Nephron progenitor cell (in vitro differentiated cells): ENCODE measurements around the gene KRT86.

Experiments used
- DNase-seq: peaks from one replicate; pipeline ENCODE4 v3.0.0; 2021
- H3K27ac Mint-ChIP-seq: 2 replicates; pipeline ENCODE4 v1.8.0; 2021; ENCODE audit warnings: mild to moderate bottlenecking, moderate library complexity, mixed read lengths
- H3K27me3 Mint-ChIP-seq: 2 replicates; pipeline ENCODE4 v1.8.0; 2021; ENCODE audit warnings: mild to moderate bottlenecking, low read depth, mixed read lengths; ENCODE audit not compliant: poor library complexity
- H3K36me3 Mint-ChIP-seq: 2 replicates; pipeline ENCODE4 v1.8.0; 2021; ENCODE audit warnings: low read depth, mixed read lengths
- H3K4me1 Mint-ChIP-seq: 2 replicates; pipeline ENCODE4 v1.8.0; 2021; ENCODE audit warnings: mixed read lengths
- H3K4me3 Mint-ChIP-seq: 2 replicates; pipeline ENCODE4 v1.8.0; 2021; ENCODE audit warnings: mild to moderate bottlenecking, moderate library complexity, mixed read lengths
- H3K9me3 Mint-ChIP-seq: 2 replicates; pipeline ENCODE4 v1.8.0; 2021; ENCODE audit warnings: mild to moderate bottlenecking, moderate library complexity, mixed read lengths
- CTCF ChIP-seq: fragments of 200-600 bp; sonication (generic); IDR thresholded peaks from 2 replicates; pipeline ENCODE4 v1.5.0; 2021; ENCODE audit warnings: antibody characterized with exemption

KRT86 gene

GRCh38 chr12:52305921-52306705, 31.7 kb downstream of the KRT86 start:
- H3K27me3 Mint-ChIP-seq, result peaks cover 56% of the 10 kb centered on the region
- DNase-seq, result no peak
- H3K9me3 Mint-ChIP-seq, result no peaks in the 10 kb centered on the region
- peak; percentile 35 for TF ChIP-seq CTCF
- no peak overlapping the region for H3K4me3 Mint-ChIP-seq
- H3K36me3 Mint-ChIP-seq, result no peaks in the 10 kb centered on the region
- peaks cover 13% of the 10 kb centered on the region for H3K4me1 Mint-ChIP-seq
- H3K27ac Mint-ChIP-seq, result no peak overlapping the region

- Mint-ChIP-seq H3K27ac (no peak overlapping the region), H3K9me3 (no peaks in the 10 kb centered on the region), H3K4me1 (peaks cover 13% of the 10 kb centered on the region), H3K4me3 (no peak overlapping the region), H3K27me3 (peaks cover 57% of the 10 kb centered on the region), H3K36me3 (no peaks in the 10 kb centered on the region)
- TF ChIP-seq CTCF, result no peak
- DNase-seq, result no peak
Observed at GRCh38 chr12:52306731-52307130, 32.3 kb downstream of the KRT86 start.

DNA sequence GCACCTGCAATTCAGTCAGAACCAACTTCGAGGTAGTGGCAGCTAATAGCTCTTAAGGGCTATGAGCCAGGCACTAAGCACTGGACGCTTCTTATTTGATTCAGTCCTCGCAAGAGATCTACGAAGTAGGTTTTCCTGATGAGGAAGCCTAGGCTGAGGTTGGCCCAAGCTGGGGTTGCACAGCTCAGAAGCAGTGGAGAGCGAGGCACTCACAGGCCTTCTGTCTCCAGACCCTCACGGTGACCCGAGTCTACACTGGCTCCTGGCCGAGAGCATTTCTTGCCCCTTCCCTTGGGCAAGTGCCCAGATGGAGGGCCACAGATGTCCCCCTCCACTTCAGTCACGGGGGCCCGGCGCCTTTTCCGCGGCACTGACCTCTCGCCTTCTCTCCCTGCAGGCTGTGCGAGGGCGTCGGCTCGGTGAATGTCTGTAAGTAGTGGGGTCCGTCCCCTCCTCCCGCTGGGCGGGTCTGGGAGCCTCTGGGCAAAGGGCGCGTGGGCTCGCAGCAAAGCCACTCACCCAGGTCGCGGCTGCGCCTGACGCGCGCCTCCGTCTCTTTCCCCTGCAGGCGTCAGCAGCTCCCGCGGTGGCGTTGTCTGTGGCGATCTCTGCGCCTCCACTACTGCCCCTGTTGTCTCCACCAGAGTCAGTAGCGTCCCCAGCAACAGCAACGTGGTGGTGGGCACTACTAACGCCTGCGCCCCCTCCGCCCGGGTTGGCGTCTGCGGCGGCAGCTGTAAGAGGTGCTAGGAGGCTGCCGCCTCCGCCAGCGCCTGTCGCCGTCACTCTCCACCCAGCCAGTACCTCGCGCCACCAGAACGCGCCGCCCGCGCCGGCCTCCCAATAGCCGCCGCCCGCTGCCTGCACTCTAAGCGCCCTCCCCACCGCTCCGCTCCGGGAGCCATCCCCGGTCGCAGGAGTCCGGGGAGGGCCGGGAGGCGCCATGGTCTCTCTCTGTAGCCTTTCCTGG, 33.7 kb downstream of the KRT86 start:
- no peak overlapping the region for H3K27ac Mint-ChIP-seq
- peak; percentile 87 for DNase-seq
- peak; percentile 32 for TF ChIP-seq CTCF
- H3K4me1 Mint-ChIP-seq, result peaks cover 13% of the 10 kb centered on the region
- H3K36me3 Mint-ChIP-seq, result no peaks in the 10 kb centered on the region
- no peaks in the 10 kb centered on the region for H3K9me3 Mint-ChIP-seq
- peaks cover 64% of the 10 kb centered on the region for H3K27me3 Mint-ChIP-seq
- peak overlapping the region; percentile 79 for H3K4me3 Mint-ChIP-seq

DNA sequence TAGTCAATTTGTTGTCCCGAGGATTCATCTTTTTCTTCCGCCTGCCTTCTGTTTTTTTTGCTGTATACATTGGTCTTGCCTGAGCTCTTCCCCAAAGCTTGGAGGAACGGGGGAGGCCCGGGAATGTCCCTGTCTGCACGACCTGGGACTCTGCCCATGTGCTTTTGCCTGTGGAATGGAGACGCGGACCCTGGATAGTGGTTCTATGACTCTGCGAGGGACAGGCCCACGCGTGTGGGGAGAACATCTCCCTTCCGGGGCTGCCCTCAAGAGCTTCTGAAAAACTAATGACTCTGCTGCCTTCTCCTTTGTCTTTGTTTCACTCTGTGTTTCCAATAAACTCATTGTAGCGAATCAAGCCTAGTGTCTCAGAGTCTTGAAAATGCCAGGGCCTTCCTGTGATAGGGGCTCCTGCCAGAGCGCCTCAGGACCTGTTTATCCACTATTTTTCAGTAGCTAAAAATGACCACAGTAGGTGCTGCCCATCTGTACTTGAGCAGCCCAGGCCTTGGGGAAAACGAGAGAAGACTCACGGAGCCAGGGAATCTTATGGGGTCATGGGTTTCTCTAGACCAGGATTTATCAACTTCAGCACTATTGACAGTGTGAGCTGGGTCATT, 34.5 kb downstream of the KRT86 start:
- no peak for TF ChIP-seq CTCF
- H3K27ac Mint-ChIP-seq, result no peak overlapping the region
- H3K27me3 Mint-ChIP-seq, result peaks cover 64% of the 10 kb centered on the region

DNA sequence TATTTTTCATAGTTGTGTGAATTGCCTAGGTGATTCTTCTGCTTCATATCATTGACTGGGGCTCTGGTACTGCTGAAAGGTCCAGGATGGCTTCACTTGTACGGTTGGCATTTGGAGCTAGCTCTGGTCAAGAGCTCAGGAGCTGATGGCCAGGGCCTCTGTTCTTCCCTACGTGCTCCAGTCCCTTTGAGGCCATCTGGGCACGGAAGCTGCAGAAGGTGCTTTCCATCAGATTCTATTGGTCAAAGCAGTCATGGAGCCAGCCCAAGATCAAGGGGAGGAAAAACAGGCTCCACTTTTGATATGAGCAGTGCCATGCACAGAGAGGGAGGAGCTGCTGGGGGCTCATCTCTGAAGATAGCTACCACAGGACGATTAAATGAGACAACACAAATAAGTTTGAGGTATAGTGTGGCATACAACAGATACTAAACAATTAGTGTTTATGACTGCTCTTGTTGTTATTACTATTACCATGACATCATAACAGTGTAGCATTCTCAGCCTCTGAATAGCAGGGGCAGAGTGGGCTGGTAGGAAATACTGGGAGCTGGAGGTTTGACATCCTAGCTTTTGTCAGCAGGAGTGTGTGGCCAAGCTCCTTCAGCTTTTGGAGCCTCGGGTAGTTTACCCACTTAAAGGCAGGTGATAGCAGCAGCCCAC, 36.3 kb downstream of the KRT86 start:
- peaks cover 60% of the 10 kb centered on the region for H3K27me3 Mint-ChIP-seq

More for the DNA sequence above, 34.5 kb downstream of the KRT86 start:
- no peak for DNase-seq
- H3K36me3 Mint-ChIP-seq, result no peaks in the 10 kb centered on the region
- peak overlapping the region; percentile 79 for H3K4me3 Mint-ChIP-seq
- no peaks in the 10 kb centered on the region for H3K9me3 Mint-ChIP-seq
- peaks cover 13% of the 10 kb centered on the region for H3K4me1 Mint-ChIP-seq

More for the DNA sequence above, 36.3 kb downstream of the KRT86 start:
- DNase-seq, result no peak
- peaks cover 13% of the 10 kb centered on the region for H3K4me1 Mint-ChIP-seq
- H3K9me3 Mint-ChIP-seq, result no peaks in the 10 kb centered on the region
- H3K36me3 Mint-ChIP-seq, result no peaks in the 10 kb centered on the region
- H3K27ac Mint-ChIP-seq, result no peak overlapping the region
- TF ChIP-seq CTCF, result no peak
- H3K4me3 Mint-ChIP-seq, result no peak overlapping the region
